Endothelial cell of umbilical vein (primary cell): ENCODE data around the gene SPATA2L.

Source experiments
- CTCF ChIP-seq, 2 donors: IDR thresholded peaks; 1 replicate in 1 of 2; 2 replicates in 1 of 2; pipeline ENCODE4 v1.5.1; 2011; ENCODE audit warnings: low read length in 2 of 2, mild to moderate bottlenecking in 2 of 2, moderate library complexity in 2 of 2, control low read depth in 1 of 2, inconsistent platforms in 1 of 2, low read depth in 1 of 2; ENCODE audit not compliant: insufficient read depth in 1 of 2; ENCODE audit errors: extremely low read depth in 1 of 2
- EZH2 ChIP-seq: IDR thresholded peaks from 2 replicates; pipeline ENCODE4 v1.6.1; 2012; ENCODE audit warnings: borderline replicate concordance, low read depth, mild to moderate bottlenecking, moderate library complexity, low read length, inconsistent platforms; ENCODE audit not compliant: severe bottlenecking
- FOS ChIP-seq: IDR thresholded peaks from 2 replicates; pipeline ENCODE4 v1.6.1; 2011; ENCODE audit warnings: mild to moderate bottlenecking, low read length, moderate library complexity, borderline replicate concordance; ENCODE audit not compliant: insufficient read depth
- GATA2 ChIP-seq: IDR thresholded peaks from 2 replicates; pipeline ENCODE4 v1.7.0; 2011; ENCODE audit warnings: low read depth, mild to moderate bottlenecking, moderate library complexity, mixed read lengths, low read length; ENCODE audit not compliant: insufficient read length, insufficient read depth
- JUN ChIP-seq: IDR thresholded peaks from 2 replicates; pipeline ENCODE4 v1.6.1; 2011; ENCODE audit warnings: borderline replicate concordance, low read depth; ENCODE audit not compliant: insufficient read length, insufficient read depth
- MAX ChIP-seq: IDR thresholded peaks from 2 replicates; pipeline ENCODE4 v1.6.1; 2011; ENCODE audit not compliant: insufficient read depth, insufficient read length
- MYC ChIP-seq: IDR thresholded peaks from one replicate; pipeline ENCODE4 v1.6.1; 2011; ENCODE audit warnings: mild to moderate bottlenecking, low read depth, low read length
- POLR2A ChIP-seq: IDR thresholded peaks from 2 replicates; pipeline ENCODE4 v1.6.1; 2012; ENCODE audit warnings: low read depth, mild to moderate bottlenecking, control low read depth, low read length
- POLR2AphosphoS5 ChIP-seq: IDR thresholded peaks from 2 replicates; pipeline ENCODE4 v1.6.1; 2012; ENCODE audit warnings: low read depth, mild to moderate bottlenecking, control low read depth, low read length, moderate library complexity; ENCODE audit not compliant: insufficient read depth

GRCh38 chr16:89720551-89720812 is 19.0 kb upstream of the SPATA2L start:
- TF ChIP-seq CTCF (IDR thresholded peaks at IDR 0.05; ENCODE audit: extremely low read depth in 1 of 2, insufficient read depth in 1 of 2, low read depth in 1 of 2, low read length in 2 of 2) (no peak), POLR2A (peak; percentile 38), EZH2 (no peak), MAX (no peak), POLR2AphosphoS5 (no peak), MYC (no peak), JUN (no peak), GATA2 (no peak), FOS (no peak)
